ENCODE measurements around the gene INPPL1.
"Not testable (repeated sequence)": the region's sequence is repeated elsewhere in the genome, so short reads cannot be mapped to it uniquely, and the experiment has no call there.

Gene INPPL1

GRCh38 chr11:72224564-72225410 lies at the start of gene INPPL1:
TSS of gene INPPL1 (plus strand) at chr11:72224767. CDS start at chr11:72224985, 218 bp downstream.
- DNase-seq (ENCODE audit: low read depth), result no peak

GRCh38 chr11:72177656-72178055 lies 46.9 kb upstream of the INPPL1 start:
- no peak for DNase-seq (ENCODE audit: low read depth)

GRCh38 chr11:72179049-72179803 lies 45.3 kb upstream of the INPPL1 start:
- DNase-seq (ENCODE audit: low read depth), result no peak

- no peak for DNase-seq (ENCODE audit: low read depth)
Measured at GRCh38 chr11:72179804-72180396, 44.7 kb upstream of the INPPL1 start.

GRCh38 chr11:72180892-72181552 lies 43.5 kb upstream of the INPPL1 start:
- DNase-seq (ENCODE audit: low read depth), result not testable (repeated sequence)

GRCh38 chr11:72181553-72181958 lies 43.0 kb upstream of the INPPL1 start:
- not testable (repeated sequence) for DNase-seq (ENCODE audit: low read depth)

GRCh38 chr11:72188267-72188666 lies 36.3 kb upstream of the INPPL1 start:
- DNase-seq (ENCODE audit: low read depth), result no peak

GRCh38 chr11:72189455-72190250 lies 34.9 kb upstream of the INPPL1 start:
- no peak for DNase-seq (ENCODE audit: low read depth)

- no peak for DNase-seq (ENCODE audit: low read depth)
Measured at GRCh38 chr11:72190631-72191071, 33.9 kb upstream of the INPPL1 start.

GRCh38 chr11:72191961-72192381 lies 32.6 kb upstream of the INPPL1 start, which contains the start of gene FOLR1:
TSS of gene FOLR1 (plus strand) at chr11:72192140. CDS start at chr11:72192174, 34 bp downstream.
- no peak for DNase-seq (ENCODE audit: low read depth)

GRCh38 chr11:72195518-72196270 lies 28.9 kb upstream of the INPPL1 start:
- no peak for DNase-seq (ENCODE audit: low read depth)

- not testable (repeated sequence) for DNase-seq (ENCODE audit: low read depth)
Measured at GRCh38 chr11:72201445-72201844, 23.1 kb upstream of the INPPL1 start.

- DNase-seq (ENCODE audit: low read depth), result no peak
Measured at GRCh38 chr11:72202571-72202970, 22.0 kb upstream of the INPPL1 start.

- no peak for DNase-seq (ENCODE audit: low read depth)
Measured at GRCh38 chr11:72203163-72203562, 21.4 kb upstream of the INPPL1 start.

GRCh38 chr11:72204886-72205285 lies 19.7 kb upstream of the INPPL1 start:
- no peak for DNase-seq (ENCODE audit: low read depth)

GRCh38 chr11:72206794-72207193 lies 17.8 kb upstream of the INPPL1 start:
- DNase-seq (ENCODE audit: low read depth), result not testable (repeated sequence)

- DNase-seq (ENCODE audit: low read depth), result no peak
Measured at GRCh38 chr11:72208281-72208680, 16.3 kb upstream of the INPPL1 start.

- no peak for DNase-seq (ENCODE audit: low read depth)
Measured at GRCh38 chr11:72209101-72209500, 15.5 kb upstream of the INPPL1 start.

GRCh38 chr11:72216638-72217037 lies 7.9 kb upstream of the INPPL1 start, which contains the start of gene FOLR2:
TSS of gene FOLR2 (plus strand) at chr11:72216794. CDS start at chr11:72218585, 1,791 bp downstream.
- DNase-seq (ENCODE audit: low read depth), result no peak

- DNase-seq (ENCODE audit: low read depth), result no peak
Measured at GRCh38 chr11:72217841-72218240, 6.7 kb upstream of the INPPL1 start.
